ENCODE results near the gene PPARA.
A peak's percentile ranks its signal among the peaks of the same experiment; 100 is the strongest.

The PPARA gene

DNA sequence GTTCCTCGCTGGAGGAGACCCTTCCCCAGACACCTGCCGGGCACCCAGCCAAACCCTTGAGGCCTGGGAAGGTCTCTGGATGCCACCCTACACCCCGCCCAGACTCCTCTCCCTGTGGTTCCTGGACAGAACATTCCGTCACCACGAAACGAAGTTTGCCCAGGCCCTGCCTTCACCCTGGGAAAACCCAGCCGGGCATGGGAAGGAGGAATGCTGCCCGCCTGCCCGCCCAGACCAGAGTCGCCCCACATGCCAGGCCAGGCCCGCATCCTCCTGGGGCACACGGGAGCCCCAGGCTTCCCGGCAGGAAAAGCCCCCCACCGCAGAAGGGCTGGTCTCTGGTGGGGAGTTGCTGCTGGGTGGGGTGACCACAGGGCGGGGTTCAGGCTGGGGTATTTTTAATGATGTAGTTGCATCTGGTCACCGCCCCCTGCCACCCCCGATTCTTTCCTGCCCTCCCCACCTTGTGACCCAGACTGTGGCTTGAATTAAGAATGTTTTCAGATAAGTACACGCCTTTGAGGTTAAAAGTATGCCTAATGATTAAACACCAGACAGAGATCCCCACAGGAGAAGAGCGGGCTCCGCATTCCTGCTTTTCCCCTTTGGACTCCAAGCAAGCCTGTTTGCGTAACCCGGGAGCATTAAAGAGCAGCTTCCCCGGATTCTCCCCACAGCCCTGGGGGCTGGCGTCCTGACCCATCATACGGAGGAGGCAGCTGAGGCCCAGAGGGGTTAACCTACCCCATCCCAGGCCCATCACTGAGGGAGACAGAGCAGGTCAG lies 44.6 kb upstream of the PPARA start:
- Histone ChIP-seq H3K4me3 (no peak overlapping the region), H3K27me3 (no peaks in the 10 kb centered on the region), H3K9ac (no peak overlapping the region), H3K4me2 (no peak overlapping the region), H4K20me1 (peaks cover 0 to 89% (median 7%) of the 10 kb centered on the region in 11 experiments; a peak in 15 of 22 replicates), H3K27ac (no peak overlapping the region), H3K9me3 (replicated peaks in 1 of 11) (no peaks in the 10 kb centered on the region), H3K4me1 (peaks cover 0 to 52% (median 13%) of the 10 kb centered on the region in 10 experiments; a peak in 15 of 20 replicates), H3K36me3 (peaks cover 0 to 55% (median 0%) of the 10 kb centered on the region in 11 experiments; a peak in 10 of 22 replicates)
- TF ChIP-seq Cebpa-rat (IDR thresholded peaks at IDR 0.05): no peak

DNA sequence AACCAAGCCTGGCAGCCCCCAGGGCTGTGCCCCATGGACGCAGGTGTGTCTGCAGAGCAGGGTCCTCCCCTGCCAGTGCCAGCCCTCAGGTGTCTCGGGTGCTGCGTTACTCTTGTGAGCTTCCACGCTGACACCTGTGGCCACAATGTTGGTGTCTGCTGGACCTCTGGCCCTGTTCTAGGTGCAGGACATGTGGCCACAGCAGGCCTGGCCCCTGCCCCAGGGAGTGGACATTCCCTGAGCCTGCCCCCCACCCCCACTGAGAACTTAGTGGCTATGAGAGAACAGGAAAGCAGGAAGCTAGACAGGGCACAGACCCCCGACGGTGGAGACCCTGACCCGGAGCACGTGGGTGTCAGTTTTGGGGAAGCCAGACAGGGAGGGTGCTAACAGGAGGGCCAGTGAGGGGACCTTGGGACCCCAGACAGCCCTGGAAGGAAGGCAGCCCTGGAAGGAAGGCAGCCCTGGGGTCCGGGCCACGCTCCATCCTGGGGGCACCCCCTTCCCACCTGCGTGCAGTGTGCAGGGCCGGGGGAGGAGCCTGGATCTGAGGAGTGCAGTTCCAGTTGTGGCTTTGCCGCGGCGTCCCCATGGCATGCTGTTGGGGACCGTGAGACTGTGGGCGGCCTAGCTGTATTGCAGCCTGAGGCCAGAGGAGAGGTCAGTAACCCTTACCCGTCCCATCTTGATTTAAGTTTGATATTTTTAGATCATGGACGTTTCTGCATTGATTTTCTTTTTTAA lies 43.9 kb upstream of the PPARA start:
- Histone ChIP-seq H3K27ac (no peak overlapping the region), H3K36me3 (peaks cover 0 to 52% (median 0%) of the 10 kb centered on the region in 11 experiments; a peak in 9 of 22 replicates)

DNA sequence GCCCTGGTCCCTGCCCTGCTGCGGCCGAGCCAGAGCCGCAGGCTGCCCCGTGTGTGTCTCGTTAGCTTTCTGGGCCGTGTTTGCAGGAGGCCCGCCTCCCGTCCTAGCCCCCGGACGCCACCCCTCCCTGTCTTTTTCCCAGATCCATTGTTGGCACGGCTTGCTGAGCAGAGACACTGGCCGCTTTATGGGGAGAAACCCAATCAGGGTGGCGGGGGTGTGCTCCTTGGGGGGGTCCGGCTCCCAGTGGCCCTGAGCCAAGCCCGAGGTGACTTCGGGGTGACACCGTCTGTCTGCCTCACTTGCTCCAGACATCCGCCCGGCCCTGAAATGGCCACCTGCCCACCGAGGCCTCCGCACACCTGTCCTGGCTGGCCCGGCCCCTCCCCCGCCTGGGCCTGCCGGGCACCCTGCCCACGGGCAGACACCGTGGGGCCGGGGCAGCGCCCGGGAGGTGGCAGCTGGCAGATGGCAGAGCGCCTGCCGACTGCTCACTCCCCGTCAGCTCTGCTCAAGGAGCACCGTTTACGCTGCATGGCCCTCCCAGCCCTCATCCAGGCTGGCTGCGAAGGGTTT lies 43.1 kb upstream of the PPARA start:
- Histone ChIP-seq H3K4me1 (peaks cover 5 to 55% (median 25%) of the 10 kb centered on the region in 10 experiments; a peak in 17 of 20 replicates), H3K4me2 (no peak overlapping the region), H3K27me3 (peaks cover 0 to 2% (median 0%) of the 10 kb centered on the region in 11 experiments; a peak in 1 of 22 replicates), H3K27ac (no peak overlapping the region), H3K9me3 (replicated peaks in 1 of 11) (no peaks in the 10 kb centered on the region), H3K4me3 (no peak overlapping the region), H3K36me3 (peaks cover 0 to 44% (median 0%) of the 10 kb centered on the region in 11 experiments; a peak in 8 of 22 replicates), H4K20me1 (peaks cover 0 to 87% (median 7%) of the 10 kb centered on the region in 11 experiments; a peak in 11 of 22 replicates), H3K9ac (peak overlapping the region in 1 of 11 experiments; percentile 16; a peak in 1 of 22 replicates)
- no peak for TF ChIP-seq Cebpa-rat (IDR thresholded peaks at IDR 0.05)

More for the DNA sequence above, 43.9 kb upstream of the PPARA start:
- no peak overlapping the region for H3K4me2 ChIP-seq
- H3K4me1 ChIP-seq: peaks cover 0 to 53% (median 17%) of the 10 kb centered on the region in 10 experiments; a peak in 16 of 20 replicates
- H3K27me3 ChIP-seq: no peaks in the 10 kb centered on the region
- no peaks in the 10 kb centered on the region for H3K9me3 ChIP-seq (replicated peaks in 1 of 11)
- peaks cover 0 to 86% (median 7%) of the 10 kb centered on the region in 11 experiments; a peak in 11 of 22 replicates for H4K20me1 ChIP-seq
- TF ChIP-seq Cebpa-rat (IDR thresholded peaks at IDR 0.05): no peak
- H3K9ac ChIP-seq: peak overlapping the region in 1 of 11 experiments; percentile 26; a peak in 1 of 22 replicates
- no peak overlapping the region for H3K4me3 ChIP-seq

DNA sequence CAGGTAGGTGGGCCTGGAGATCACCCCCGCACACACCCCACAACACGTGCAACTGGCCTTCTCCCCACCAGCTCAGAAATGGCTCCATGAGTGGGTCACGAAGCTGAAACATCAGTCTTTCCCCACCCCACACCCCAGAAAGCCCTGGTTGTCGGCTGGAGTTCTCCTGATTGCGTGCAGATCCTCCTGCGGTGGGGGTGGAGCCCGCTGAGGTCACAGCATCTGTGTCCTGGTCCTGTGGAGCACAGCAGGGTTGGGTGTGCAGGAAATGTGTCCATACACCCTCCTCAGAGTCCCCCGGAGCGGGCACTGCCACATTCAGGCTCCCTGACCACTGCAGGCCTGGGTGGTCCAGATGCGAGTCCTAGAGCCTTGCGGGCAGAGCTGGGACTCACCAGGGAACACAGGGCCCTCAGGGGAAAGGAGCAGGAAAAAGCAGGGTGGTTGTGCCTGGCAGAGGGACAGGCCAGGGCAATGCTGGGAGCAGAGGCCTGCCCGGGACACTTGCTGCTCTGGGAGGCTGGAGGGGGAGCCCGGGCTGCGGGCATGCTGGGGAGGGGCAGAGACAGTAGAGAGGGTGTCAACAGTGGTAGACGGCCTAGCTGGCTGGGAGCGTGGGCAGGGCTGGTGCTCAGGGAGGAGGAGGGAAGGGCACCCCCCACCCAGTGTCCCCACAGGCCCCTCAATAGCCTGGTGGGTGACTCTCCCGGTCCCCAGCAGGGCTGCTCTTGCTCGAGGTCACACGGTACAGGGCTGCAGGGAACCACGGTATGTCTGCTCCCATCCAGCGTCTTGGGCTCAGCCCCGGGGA lies 42.4 kb upstream of the PPARA start:
- Histone ChIP-seq H3K4me3 (no peak overlapping the region), H3K36me3 (peaks cover 0 to 44% (median 2%) of the 10 kb centered on the region in 11 experiments; a peak in 7 of 22 replicates), H3K9me3 (replicated peaks in 1 of 11) (no peaks in the 10 kb centered on the region), H4K20me1 (peaks cover 0 to 87% (median 7%) of the 10 kb centered on the region in 11 experiments; a peak in 11 of 22 replicates), H3K9ac (peak overlapping the region in 2 of 11 experiments; percentile 16 to 44; a peak in 2 of 22 replicates), H3K4me1 (peaks cover 5 to 63% (median 32%) of the 10 kb centered on the region in 10 experiments; a peak in 17 of 20 replicates), H3K27me3 (peaks cover 0 to 7% (median 0%) of the 10 kb centered on the region in 11 experiments; a peak in 1 of 22 replicates), H3K27ac (no peak overlapping the region; a peak in 2 of 22 replicates), H3K4me2 (no peak overlapping the region)
- no peak for TF ChIP-seq Cebpa-rat (IDR thresholded peaks at IDR 0.05)

DNA sequence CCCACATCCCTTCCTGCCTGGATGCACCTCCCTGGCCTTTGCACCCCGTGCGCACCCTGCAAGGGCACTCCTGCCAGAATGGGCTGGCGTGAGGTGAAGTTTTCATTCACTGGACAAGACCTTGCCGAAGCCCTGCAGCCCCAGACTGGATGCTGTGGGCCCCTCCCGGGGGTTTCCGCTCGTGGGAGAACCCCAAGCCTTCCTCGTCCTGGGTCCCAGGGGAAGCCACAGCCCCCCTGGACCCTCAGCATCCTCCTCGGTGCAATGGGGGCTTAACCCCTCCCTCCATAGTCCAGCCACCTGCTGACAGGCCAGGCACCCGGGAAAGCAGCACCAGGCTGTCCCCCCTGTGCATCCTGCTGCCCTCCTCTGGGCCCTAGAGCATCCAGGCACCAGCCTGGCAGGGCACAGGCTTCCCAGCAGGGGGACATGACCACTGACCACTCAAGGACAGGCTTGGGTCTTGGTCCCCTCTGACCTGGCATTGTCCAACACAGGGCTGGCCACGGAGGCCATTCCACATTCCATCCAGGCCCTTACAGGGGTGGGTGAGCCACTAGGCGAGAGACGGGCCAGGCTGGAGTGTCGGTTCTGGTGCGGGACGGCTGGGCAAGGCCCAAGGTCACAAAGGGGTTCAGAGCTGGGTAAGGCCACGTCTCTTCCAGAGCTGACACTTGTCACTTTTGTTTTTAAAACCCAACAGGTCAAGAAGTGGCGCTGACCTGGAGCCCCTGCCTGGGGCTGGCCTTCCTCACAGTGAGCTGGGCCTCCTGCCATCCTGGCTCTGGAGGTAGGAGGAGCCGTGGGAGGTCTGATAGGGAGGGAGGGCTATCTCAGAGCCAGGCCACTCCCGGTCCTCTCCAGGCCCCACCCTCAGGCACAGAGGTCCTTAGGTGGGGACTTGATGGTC lies 41.5 kb upstream of the PPARA start:
- peaks cover 0 to 7% (median 0%) of the 10 kb centered on the region in 11 experiments; a peak in 1 of 22 replicates for H3K27me3 ChIP-seq
- peaks cover 0 to 87% (median 7%) of the 10 kb centered on the region in 11 experiments; a peak in 11 of 22 replicates for H4K20me1 ChIP-seq
- no peaks in the 10 kb centered on the region for H3K9me3 ChIP-seq (replicated peaks in 1 of 11)
- H3K9ac ChIP-seq: peak overlapping the region in 1 of 11 experiments; percentile 41; a peak in 2 of 22 replicates
- TF ChIP-seq Cebpa-rat (IDR thresholded peaks at IDR 0.05): no peak
- no peak overlapping the region; a peak in 1 of 22 replicates for H3K27ac ChIP-seq
- H3K4me2 ChIP-seq: no peak overlapping the region
- H3K4me1 ChIP-seq: peaks cover 5 to 60% (median 36%) of the 10 kb centered on the region in 10 experiments; a peak in 17 of 20 replicates
- H3K36me3 ChIP-seq: peaks cover 0 to 46% (median 0%) of the 10 kb centered on the region in 11 experiments; a peak in 5 of 22 replicates
- no peak overlapping the region for H3K4me3 ChIP-seq

DNA sequence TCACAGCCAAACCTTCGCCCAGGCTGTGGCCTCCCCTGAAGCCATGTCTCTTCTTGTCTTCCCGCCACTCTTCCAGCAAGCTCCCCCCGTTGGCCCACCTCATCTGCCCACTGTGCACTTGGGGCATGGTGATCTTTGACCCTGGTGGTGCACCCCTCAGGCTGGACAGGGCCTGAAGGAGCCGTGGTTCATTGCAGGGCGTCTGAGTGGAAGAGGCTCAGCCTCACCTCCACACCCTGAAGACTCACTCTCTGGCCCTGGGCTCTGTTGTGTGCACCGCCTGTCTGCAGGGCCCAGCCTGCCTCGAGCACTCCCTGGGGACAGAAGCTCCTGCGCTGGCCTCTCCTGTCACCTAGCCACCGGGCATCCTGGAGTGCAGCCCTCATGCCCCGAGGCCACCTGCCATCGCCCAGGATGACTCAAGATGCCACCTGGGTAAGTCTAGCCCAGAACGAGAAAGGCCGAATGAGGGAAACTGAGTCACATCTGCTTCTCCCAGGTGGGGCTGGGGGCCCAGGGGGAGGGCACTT lies 40.8 kb upstream of the PPARA start:
- Histone ChIP-seq H3K27ac (no peak overlapping the region), H3K4me2 (no peak overlapping the region), H3K9ac (peak overlapping the region in 2 of 11 experiments; percentile 12 to 41; a peak in 1 of 22 replicates), H3K27me3 (peaks cover 0 to 7% (median 0%) of the 10 kb centered on the region in 11 experiments; a peak in 1 of 22 replicates), H3K4me3 (no peak overlapping the region), H4K20me1 (peaks cover 0 to 83% (median 7%) of the 10 kb centered on the region in 11 experiments; a peak in 11 of 22 replicates), H3K4me1 (peaks cover 5 to 56% (median 35%) of the 10 kb centered on the region in 10 experiments; a peak in 17 of 20 replicates), H3K36me3 (peaks cover 0 to 46% (median 0%) of the 10 kb centered on the region in 11 experiments; a peak in 5 of 22 replicates), H3K9me3 (replicated peaks in 1 of 11) (no peaks in the 10 kb centered on the region)
- TF ChIP-seq Cebpa-rat (IDR thresholded peaks at IDR 0.05): no peak

DNA sequence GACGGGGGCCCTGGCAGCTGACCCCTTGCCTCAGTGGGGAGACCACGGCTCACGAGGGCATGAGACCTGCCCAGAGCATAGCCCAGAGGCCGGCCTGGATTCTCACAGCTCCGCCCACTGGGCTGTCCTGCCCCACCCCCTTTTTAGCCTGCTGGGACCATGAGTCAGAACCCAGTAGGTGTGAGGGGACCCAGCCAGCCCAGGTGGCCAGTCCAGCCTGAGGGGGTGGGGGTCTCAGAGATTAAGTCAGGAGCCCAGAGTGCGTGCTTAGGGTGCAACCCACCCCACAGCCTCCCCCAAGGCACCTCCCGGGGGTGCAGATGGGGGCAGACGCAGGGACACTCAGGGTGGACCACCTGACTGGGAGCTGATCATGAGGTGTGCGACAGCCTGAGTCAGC lies 40.1 kb upstream of the PPARA start:
- H3K4me3 ChIP-seq: no peak overlapping the region
- TF ChIP-seq Cebpa-rat (IDR thresholded peaks at IDR 0.05): no peak
- no peaks in the 10 kb centered on the region for H3K9me3 ChIP-seq (replicated peaks in 1 of 11)
- H3K27me3 ChIP-seq: peaks cover 0 to 7% (median 0%) of the 10 kb centered on the region in 11 experiments; a peak in 1 of 22 replicates
- peaks cover 0 to 78% (median 7%) of the 10 kb centered on the region in 11 experiments; a peak in 8 of 22 replicates for H4K20me1 ChIP-seq
- no peak overlapping the region for H3K27ac ChIP-seq
- H3K36me3 ChIP-seq: peaks cover 0 to 44% (median 0%) of the 10 kb centered on the region in 11 experiments; a peak in 5 of 22 replicates
- H3K4me2 ChIP-seq: peak overlapping the region in 6 of 11 experiments; percentile 2 to 34 (median 14); a peak in 5 of 22 replicates
- H3K4me1 ChIP-seq: peaks cover 5 to 55% (median 34%) of the 10 kb centered on the region in 10 experiments; a peak in 17 of 20 replicates
- H3K9ac ChIP-seq: peak overlapping the region in 1 of 11 experiments; percentile 3; a peak in 1 of 22 replicates

All from BLaER1 treated with 17β-estradiol and CSF1 and Interleukin-3, amounts not matched to agents 10 nM and 100 nM (cell line).